ENCODE results near the gene RBM20.

The RBM20 gene

DNA sequence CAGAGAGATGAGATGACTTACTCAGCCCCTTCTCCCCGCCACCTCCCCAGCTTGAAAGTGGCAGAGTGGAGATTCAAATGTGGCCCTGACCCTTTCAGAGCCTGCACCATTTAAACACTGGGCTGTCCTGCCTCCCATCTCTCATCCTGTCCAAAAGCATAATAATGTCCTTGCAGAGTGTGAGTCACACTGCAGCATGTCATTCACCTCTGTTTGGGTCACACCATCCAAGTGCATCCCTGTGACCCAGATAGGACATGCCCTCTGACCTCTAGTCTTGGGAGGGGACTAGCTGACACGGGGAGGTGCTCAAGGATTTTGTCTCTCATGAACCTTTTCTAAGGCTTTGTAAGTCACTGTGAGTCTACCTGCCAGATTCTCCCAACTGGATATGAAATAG is 138.5 kb downstream of the RBM20 start:
- Histone ChIP-seq H3K9ac (ENCODE audit: low read length) (no peak overlapping the region), H3K4me3 (ENCODE audit: low read depth, low read length) (no peak overlapping the region), H3K27me3 (ENCODE audit: control insufficient read depth, insufficient read depth, low read length) (no peaks in the 10 kb centered on the region; the same call in 1 of the 2 replicates), H3K4me1 (ENCODE audit: control insufficient read depth, insufficient read depth, low read length) (peaks cover 7% of the 10 kb centered on the region; the same call in 1 of the 2 replicates), H3K36me3 (ENCODE audit: control insufficient read depth, insufficient read depth, low read length) (no peaks in the 10 kb centered on the region), H3K27ac (ENCODE audit: low read depth, low read length) (no peak overlapping the region), H3K9me3 (ENCODE audit: control insufficient read depth, insufficient read depth, low read depth, low read length) (no peaks in the 10 kb centered on the region)

DNA sequence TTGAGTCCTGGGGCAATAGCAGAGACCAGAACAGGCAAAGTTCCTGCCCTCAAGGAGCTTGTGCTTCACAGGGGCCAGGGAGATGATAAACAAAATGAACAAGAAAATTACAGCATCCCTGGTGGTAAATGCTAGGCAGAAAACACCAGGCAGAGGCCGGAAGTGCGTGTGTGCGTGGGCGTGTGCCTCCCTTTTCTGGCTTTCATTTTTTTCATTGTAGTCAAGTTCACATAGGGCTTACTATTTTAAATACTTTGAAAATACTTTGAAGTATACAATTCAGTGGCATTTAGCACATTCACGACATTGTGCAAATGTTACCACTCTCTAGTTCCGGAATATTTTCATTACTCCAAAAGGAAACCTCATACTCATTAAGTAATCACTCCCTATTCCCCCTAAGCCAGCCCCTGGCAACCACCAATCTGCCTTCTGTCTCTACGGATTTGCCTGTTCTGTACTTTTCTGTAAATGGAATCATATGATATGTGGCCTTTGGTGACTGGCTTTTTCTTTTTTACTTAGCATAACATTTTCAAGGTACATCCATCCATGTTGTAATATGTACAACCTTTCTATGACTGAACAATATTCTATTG is 139.5 kb downstream of the RBM20 start:
- H3K36me3 ChIP-seq (ENCODE audit: control insufficient read depth, insufficient read depth, low read length) = no peaks in the 10 kb centered on the region
- H3K9ac ChIP-seq (ENCODE audit: low read length) = no peak overlapping the region
- no peak overlapping the region for H3K4me3 ChIP-seq (ENCODE audit: low read depth, low read length)
- H3K4me1 ChIP-seq (ENCODE audit: control insufficient read depth, insufficient read depth, low read length) = peaks cover 7% of the 10 kb centered on the region; the same call in 1 of the 2 replicates
- no peak overlapping the region for H3K27ac ChIP-seq (ENCODE audit: low read depth, low read length)
- H3K27me3 ChIP-seq (ENCODE audit: control insufficient read depth, insufficient read depth, low read length) = no peaks in the 10 kb centered on the region; the same call in 1 of the 2 replicates
- H3K9me3 ChIP-seq (ENCODE audit: control insufficient read depth, insufficient read depth, low read depth, low read length) = no peaks in the 10 kb centered on the region

DNA sequence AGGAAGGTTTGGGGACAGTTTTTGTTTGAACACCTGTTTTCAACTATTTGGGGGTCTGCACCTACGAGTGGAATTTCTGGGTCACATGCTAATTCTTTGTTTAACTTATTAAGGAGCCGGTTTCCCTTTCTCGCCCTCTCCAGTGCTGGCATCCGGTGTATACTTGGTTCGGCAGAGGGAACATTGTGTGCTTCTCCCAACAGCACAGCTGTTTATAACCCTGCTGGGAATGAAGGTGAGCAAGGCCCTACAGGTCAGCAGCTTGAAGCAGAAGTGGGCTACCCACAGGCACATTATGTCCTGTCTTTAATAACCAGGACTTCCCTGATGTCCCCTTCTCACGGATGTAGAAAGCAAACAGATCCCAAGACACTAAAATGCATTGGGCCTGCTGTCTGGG is 140.1 kb downstream of the RBM20 start:
- H3K27ac ChIP-seq (ENCODE audit: low read depth, low read length) = no peak overlapping the region
- no peaks in the 10 kb centered on the region for H3K9me3 ChIP-seq (ENCODE audit: control insufficient read depth, insufficient read depth, low read depth, low read length)
- no peak overlapping the region for H3K4me3 ChIP-seq (ENCODE audit: low read depth, low read length)
- H3K27me3 ChIP-seq (ENCODE audit: control insufficient read depth, insufficient read depth, low read length) = no peaks in the 10 kb centered on the region
- no peak overlapping the region for H3K9ac ChIP-seq (ENCODE audit: low read length)
- H3K4me1 ChIP-seq (ENCODE audit: control insufficient read depth, insufficient read depth, low read length) = peaks cover 7% of the 10 kb centered on the region; the same call in 1 of the 2 replicates
- no peaks in the 10 kb centered on the region for H3K36me3 ChIP-seq (ENCODE audit: control insufficient read depth, insufficient read depth, low read length)

DNA sequence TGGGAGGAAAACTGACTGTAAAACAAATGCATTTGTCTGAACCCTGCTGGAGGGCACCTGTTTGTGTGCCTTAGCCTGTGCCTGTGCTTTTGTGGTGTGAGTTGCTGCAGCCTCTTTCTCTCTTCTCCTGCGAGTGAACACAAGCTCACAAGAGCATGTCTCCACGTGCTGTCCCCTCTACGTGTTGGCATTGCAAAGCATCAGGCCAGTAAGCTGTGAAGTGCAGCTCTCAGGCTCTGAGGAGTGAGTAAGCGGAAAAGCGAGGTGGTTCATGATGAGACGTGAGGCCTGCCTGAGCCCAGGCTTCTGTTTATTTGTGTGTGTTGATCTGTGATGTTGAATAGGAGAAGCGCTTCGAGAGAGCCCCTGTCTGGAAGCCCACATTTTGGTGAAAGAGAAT is 142.0 kb downstream of the RBM20 start:
- H3K27ac ChIP-seq (ENCODE audit: low read depth, low read length) = no peak overlapping the region
- no peaks in the 10 kb centered on the region for H3K36me3 ChIP-seq (ENCODE audit: control insufficient read depth, insufficient read depth, low read length)
- H3K27me3 ChIP-seq (ENCODE audit: control insufficient read depth, insufficient read depth, low read length) = no peaks in the 10 kb centered on the region
- no peak overlapping the region for H3K4me3 ChIP-seq (ENCODE audit: low read depth, low read length)
- H3K4me1 ChIP-seq (ENCODE audit: control insufficient read depth, insufficient read depth, low read length) = peaks cover 7% of the 10 kb centered on the region; the same call in 1 of the 2 replicates
- no peaks in the 10 kb centered on the region for H3K9me3 ChIP-seq (ENCODE audit: control insufficient read depth, insufficient read depth, low read depth, low read length)
- H3K9ac ChIP-seq (ENCODE audit: low read length) = no peak overlapping the region

DNA sequence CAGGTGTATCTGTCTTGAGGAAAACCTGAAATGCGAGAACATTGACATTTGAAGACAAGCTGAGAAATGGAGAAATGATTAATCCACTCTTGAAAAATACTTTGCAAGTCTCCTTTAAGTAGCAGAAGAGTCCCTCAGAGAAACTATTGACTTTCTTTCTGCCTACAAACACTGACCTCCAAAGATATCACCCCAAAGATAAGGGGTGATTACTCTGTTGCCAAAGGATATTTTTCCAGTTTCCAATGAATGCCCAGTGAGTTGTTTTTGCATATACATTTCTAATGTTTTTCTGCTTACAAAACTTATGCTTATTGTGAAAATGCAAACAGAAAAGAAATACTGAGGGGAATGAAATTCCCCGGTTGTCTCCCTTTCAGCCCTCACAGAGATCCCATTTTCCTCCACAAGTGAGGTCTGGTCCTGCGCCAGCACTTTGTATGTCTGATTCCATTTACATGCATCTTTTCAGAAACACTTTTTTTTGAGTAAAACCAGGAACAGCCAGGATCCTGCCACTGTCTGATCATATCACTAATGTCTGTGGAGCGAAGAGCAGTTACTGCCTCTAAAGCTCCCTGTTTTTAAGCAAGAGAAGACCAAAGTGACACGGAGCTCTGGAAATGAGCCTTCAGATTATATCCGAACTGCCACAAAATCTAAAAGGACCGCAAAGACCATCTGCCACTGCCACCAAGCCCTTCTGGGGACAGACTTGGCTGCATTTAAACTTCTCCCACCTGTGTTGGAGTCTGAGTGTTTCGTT is 144.7 kb downstream of the RBM20 start:
- Histone ChIP-seq H3K27me3 (ENCODE audit: control insufficient read depth, insufficient read depth, low read length) (no peaks in the 10 kb centered on the region), H3K4me1 (ENCODE audit: control insufficient read depth, insufficient read depth, low read length) (peaks cover 7% of the 10 kb centered on the region; the same call in 1 of the 2 replicates), H3K36me3 (ENCODE audit: control insufficient read depth, insufficient read depth, low read length) (no peaks in the 10 kb centered on the region), H3K9me3 (ENCODE audit: control insufficient read depth, insufficient read depth, low read depth, low read length) (no peaks in the 10 kb centered on the region), H3K9ac (ENCODE audit: low read length) (no peak overlapping the region), H3K4me3 (ENCODE audit: low read depth, low read length) (no peak overlapping the region), H3K27ac (ENCODE audit: low read depth, low read length) (no peak overlapping the region)

DNA sequence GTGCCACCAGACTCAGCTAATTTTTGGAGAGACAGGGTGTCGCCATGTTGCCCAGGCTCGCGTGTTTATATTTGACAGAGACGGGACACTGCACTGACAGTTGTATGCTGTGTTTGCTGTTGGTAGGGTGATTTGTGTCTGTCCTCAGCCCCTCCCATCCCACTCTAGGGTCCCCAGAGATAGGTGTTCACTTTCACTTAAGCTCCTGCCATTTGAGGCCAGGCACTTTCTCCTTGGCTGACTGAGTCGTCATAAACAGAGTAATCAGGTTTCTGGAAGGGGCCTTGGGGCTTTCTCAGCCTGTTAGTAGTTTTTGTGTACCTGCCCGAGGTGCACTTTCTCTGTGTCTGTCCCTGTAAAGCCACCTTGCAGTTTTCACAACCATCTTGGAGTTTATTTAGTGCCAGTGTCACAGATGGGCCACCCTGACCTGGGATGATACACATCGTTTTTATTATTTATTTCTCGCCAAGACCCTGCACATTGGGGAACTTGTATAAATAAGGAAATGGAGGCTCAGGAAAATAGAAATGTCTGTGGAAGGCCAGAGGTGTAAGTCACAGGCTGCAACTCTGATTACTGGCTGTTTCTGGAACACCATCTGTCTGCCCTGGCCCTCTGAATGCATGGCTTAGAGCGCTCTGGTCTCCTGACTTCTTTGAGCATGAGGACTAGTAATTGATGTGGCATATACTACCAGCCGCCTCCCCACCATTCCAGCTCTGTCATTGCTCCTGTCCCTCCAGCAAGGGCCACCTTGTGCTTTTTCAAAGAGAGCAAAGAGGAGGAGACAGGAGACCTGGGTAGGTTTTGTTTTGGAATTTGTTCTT is 145.7 kb downstream of the RBM20 start:
- Histone ChIP-seq H3K27me3 (ENCODE audit: control insufficient read depth, insufficient read depth, low read length) (no peaks in the 10 kb centered on the region), H3K36me3 (ENCODE audit: control insufficient read depth, insufficient read depth, low read length) (no peaks in the 10 kb centered on the region), H3K4me3 (ENCODE audit: low read depth, low read length) (no peak overlapping the region), H3K9ac (ENCODE audit: low read length) (no peak overlapping the region), H3K27ac (ENCODE audit: low read depth, low read length) (no peak overlapping the region), H3K9me3 (ENCODE audit: control insufficient read depth, insufficient read depth, low read depth, low read length) (no peaks in the 10 kb centered on the region), H3K4me1 (ENCODE audit: control insufficient read depth, insufficient read depth, low read length) (peaks cover 7% of the 10 kb centered on the region; the same call in 1 of the 2 replicates)

DNA sequence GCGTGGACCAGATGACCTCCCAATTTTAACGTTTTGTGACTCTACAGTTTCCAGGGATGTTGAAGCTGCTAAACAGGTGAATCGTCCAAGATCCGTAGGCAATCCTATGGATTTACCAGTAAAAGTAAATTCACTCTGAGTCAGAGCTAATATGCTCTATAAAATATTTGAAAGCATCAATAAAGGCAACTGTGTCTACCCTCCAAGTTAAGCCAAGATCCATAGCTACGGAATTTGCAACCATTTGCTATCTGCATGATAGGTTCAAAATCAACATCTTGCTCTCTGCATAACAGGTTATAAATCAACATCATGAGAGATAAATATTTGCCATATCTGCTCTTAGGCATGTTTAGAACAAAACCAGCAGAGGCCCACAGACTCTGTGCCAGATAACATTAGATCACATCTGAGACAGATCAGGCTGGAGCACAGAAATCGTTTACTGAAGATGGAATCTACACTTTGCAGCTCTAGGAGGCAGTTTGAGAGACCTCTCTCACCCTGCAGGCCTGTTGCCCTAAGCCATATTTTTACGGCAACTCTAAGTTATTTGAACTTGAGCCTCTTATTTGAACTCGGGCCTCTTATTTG is 146.9 kb downstream of the RBM20 start:
- H3K4me3 ChIP-seq (ENCODE audit: low read depth, low read length) = no peak overlapping the region
- H3K27me3 ChIP-seq (ENCODE audit: control insufficient read depth, insufficient read depth, low read length) = no peaks in the 10 kb centered on the region
- peaks cover 5% of the 10 kb centered on the region; the same call in 1 of the 2 replicates for H3K4me1 ChIP-seq (ENCODE audit: control insufficient read depth, insufficient read depth, low read length)
- no peaks in the 10 kb centered on the region for H3K9me3 ChIP-seq (ENCODE audit: control insufficient read depth, insufficient read depth, low read depth, low read length)
- H3K27ac ChIP-seq (ENCODE audit: low read depth, low read length) = no peak overlapping the region
- H3K9ac ChIP-seq (ENCODE audit: low read length) = no peak overlapping the region
- H3K36me3 ChIP-seq (ENCODE audit: control insufficient read depth, insufficient read depth, low read length) = no peaks in the 10 kb centered on the region

DNA sequence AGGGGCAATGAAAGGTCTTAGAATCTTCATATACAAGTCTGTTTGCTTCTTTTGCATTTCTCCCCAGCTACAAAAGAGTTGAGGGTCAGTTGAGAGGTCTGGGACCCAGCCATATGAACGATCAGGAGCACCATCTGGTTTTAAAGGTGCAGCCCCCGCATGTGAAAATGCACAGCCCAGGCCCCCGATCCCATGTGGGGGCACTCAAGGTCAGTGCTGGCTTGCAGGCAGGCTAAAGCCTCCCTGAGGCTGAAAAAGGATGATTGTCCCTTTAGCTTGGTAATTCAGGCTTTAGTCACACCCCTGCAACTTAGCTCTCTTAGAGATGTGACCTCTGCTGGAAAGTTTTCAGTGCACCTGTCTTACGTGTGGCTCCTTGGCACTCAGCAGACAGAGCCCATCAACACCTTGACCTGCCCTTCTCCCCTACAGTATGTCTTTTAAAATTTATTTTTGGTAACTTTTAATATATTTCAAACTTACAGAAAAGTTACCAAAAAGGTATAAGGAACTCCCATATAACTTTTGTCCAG is 147.5 kb downstream of the RBM20 start:
- Histone ChIP-seq H3K4me1 (ENCODE audit: control insufficient read depth, insufficient read depth, low read length) (no peaks in the 10 kb centered on the region), H3K27ac (ENCODE audit: low read depth, low read length) (no peak overlapping the region), H3K27me3 (ENCODE audit: control insufficient read depth, insufficient read depth, low read length) (no peaks in the 10 kb centered on the region), H3K4me3 (ENCODE audit: low read depth, low read length) (no peak overlapping the region), H3K9ac (ENCODE audit: low read length) (no peak overlapping the region), H3K9me3 (ENCODE audit: control insufficient read depth, insufficient read depth, low read depth, low read length) (no peaks in the 10 kb centered on the region), H3K36me3 (ENCODE audit: control insufficient read depth, insufficient read depth, low read length) (no peaks in the 10 kb centered on the region)

DNA sequence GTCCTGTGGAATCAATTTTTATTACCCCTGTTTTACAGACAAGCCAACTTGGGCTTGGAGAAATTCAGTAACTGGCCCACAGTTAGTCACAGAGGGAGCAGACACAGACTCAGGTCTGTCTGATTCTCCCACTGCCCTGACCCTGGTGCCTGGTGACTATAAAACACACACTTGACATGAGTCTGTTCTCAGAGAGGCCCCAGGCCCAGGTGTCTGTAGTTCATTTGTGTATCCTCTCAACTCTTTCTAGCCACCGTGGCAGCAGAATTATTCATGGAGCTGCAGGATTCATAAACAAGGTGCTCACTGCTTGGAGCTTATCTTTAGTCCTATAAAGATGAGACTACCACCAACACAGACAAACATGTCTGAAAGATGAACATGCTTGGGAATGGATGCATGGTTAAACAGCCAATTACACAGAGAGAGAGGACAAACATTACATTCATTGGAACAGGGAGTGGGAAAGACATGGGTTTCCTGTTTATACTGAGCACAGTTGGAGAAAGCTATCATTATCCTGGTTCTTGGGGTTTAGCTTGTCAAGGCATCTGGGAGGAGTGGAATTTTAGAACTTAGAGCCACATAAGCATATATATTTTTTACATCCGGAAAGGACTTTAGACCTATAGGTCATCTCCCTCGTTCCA is 148.5 kb downstream of the RBM20 start:
- Histone ChIP-seq H3K36me3 (ENCODE audit: control insufficient read depth, insufficient read depth, low read length) (no peaks in the 10 kb centered on the region), H3K27ac (ENCODE audit: low read depth, low read length) (no peak overlapping the region), H3K27me3 (ENCODE audit: control insufficient read depth, insufficient read depth, low read length) (no peaks in the 10 kb centered on the region), H3K9ac (ENCODE audit: low read length) (no peak overlapping the region), H3K9me3 (ENCODE audit: control insufficient read depth, insufficient read depth, low read depth, low read length) (no peaks in the 10 kb centered on the region), H3K4me1 (ENCODE audit: control insufficient read depth, insufficient read depth, low read length) (no peaks in the 10 kb centered on the region), H3K4me3 (ENCODE audit: low read depth, low read length) (no peak overlapping the region)

DNA sequence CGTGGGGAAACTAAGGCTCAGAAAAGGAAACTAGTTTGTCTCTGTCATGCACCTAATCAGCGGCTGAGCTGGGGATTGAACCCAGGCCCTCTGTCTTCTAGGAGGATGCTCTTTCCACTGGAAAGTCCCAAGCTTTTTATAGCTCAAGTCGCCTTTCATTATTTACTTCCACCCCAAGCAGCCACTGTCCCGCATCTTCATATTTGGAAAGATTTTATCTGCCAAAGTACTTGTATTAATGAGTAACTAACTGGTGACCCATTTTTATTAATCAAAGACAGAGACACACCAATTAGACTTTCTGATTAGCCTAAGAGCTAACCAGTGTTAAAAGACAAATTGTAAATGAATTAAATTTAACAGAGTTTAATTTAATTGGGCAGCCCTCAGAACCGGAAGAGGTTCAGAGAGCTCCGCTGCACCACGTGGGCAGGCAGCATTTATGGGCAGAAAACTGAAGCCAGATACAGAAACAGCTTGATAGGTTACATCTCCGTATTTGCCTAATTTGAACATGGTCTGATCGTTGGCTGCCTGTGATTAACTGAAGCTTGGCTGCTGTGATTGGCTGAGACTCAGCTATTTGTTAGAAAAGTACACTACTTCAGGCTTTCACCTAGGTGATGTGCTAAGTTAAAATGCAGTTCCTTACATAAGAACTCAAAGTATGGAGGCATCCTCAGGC is 149.1 kb downstream of the RBM20 start:
- H3K4me3 ChIP-seq (ENCODE audit: low read depth, low read length) = no peak overlapping the region
- H3K4me1 ChIP-seq (ENCODE audit: control insufficient read depth, insufficient read depth, low read length) = no peaks in the 10 kb centered on the region
- no peaks in the 10 kb centered on the region for H3K27me3 ChIP-seq (ENCODE audit: control insufficient read depth, insufficient read depth, low read length)
- no peaks in the 10 kb centered on the region for H3K36me3 ChIP-seq (ENCODE audit: control insufficient read depth, insufficient read depth, low read length)
- no peak overlapping the region for H3K27ac ChIP-seq (ENCODE audit: low read depth, low read length)
- no peak overlapping the region for H3K9ac ChIP-seq (ENCODE audit: low read length)
- H3K9me3 ChIP-seq (ENCODE audit: control insufficient read depth, insufficient read depth, low read depth, low read length) = no peaks in the 10 kb centered on the region

All from HUES6 (cell line).